22Rv1 (cell line): ENCODE results near the gene FLNB.

Experiments
- CTCF ChIP-seq: fragments of 450-650 bp; IDR thresholded peaks from 2 replicates; pipeline ENCODE4 v1.5.1; 2017; ENCODE audit warnings: mild to moderate bottlenecking
- ZFX ChIP-seq: fragments of 450-650 bp; IDR thresholded peaks from 2 replicates; pipeline ENCODE4 v1.6.1; 2017; ENCODE audit warnings: antibody characterized with exemption, borderline replicate concordance

GRCh38 chr3:58188921-58189451 is 180.8 kb downstream of the FLNB start:
- TF ChIP-seq CTCF (no peak), ZFX (no peak)
